ENCODE data around the gene EXOSC2.

Gene EXOSC2

GRCh38 chr9:130693426-130694191, at the start of gene EXOSC2:
EXOSC2 (plus strand) TSS chr9:130693780; CDS start chr9:130693792, 12 bp downstream.
- DNase-seq (ENCODE audit: low read depth, low spot score), result peak; percentile 87
- no peak within 1 kb of the TSS for H3K27ac ChIP-seq

GRCh38 chr9:130651221-130651620, 42.4 kb upstream of the EXOSC2 start:
- no peak for DNase-seq (ENCODE audit: low read depth, low spot score)
- no peak overlapping the region for H3K27ac ChIP-seq

GRCh38 chr9:130651752-130652151, 41.8 kb upstream of the EXOSC2 start:
- no peak for DNase-seq (ENCODE audit: low read depth, low spot score)
- H3K27ac ChIP-seq, result no peak overlapping the region

GRCh38 chr9:130654879-130655278, 38.7 kb upstream of the EXOSC2 start:
- no peak for DNase-seq (ENCODE audit: low read depth, low spot score)
- H3K27ac ChIP-seq, result no peak overlapping the region

- no peak overlapping the region for H3K27ac ChIP-seq
- no peak for DNase-seq (ENCODE audit: low read depth, low spot score)
Observed at GRCh38 chr9:130658893-130659698, 34.5 kb upstream of the EXOSC2 start.

GRCh38 chr9:130659699-130660248, 33.8 kb upstream of the EXOSC2 start:
- DNase-seq (ENCODE audit: low read depth, low spot score), result no peak

GRCh38 chr9:130660326-130660682, 33.3 kb upstream of the EXOSC2 start:
- no peak overlapping the region for H3K27ac ChIP-seq
- DNase-seq (ENCODE audit: low read depth, low spot score), result no peak

More at GRCh38 chr9:130659699-130660248, 33.8 kb upstream of the EXOSC2 start:
- H3K27ac ChIP-seq, result no peak overlapping the region

- no peak overlapping the region for H3K27ac ChIP-seq
Observed at GRCh38 chr9:130660683-130661450, 32.7 kb upstream of the EXOSC2 start.

GRCh38 chr9:130661451-130662098, 32.0 kb upstream of the EXOSC2 start:
- DNase-seq (ENCODE audit: low read depth, low spot score), result no peak
- no peak overlapping the region for H3K27ac ChIP-seq

More at GRCh38 chr9:130660683-130661450, 32.7 kb upstream of the EXOSC2 start:
- no peak for DNase-seq (ENCODE audit: low read depth, low spot score)

- DNase-seq (ENCODE audit: low read depth, low spot score), result no peak
- no peak overlapping the region for H3K27ac ChIP-seq
Observed at GRCh38 chr9:130662099-130662969, 31.2 kb upstream of the EXOSC2 start.

GRCh38 chr9:130662970-130663257, 30.7 kb upstream of the EXOSC2 start:
- no peak overlapping the region for H3K27ac ChIP-seq
- no peak for DNase-seq (ENCODE audit: low read depth, low spot score)

- DNase-seq (ENCODE audit: low read depth, low spot score), result no peak
- H3K27ac ChIP-seq, result no peak overlapping the region
Observed at GRCh38 chr9:130663258-130663976, 30.2 kb upstream of the EXOSC2 start.

GRCh38 chr9:130663977-130664250, 29.7 kb upstream of the EXOSC2 start:
- no peak overlapping the region for H3K27ac ChIP-seq
- DNase-seq (ENCODE audit: low read depth, low spot score), result no peak

GRCh38 chr9:130664251-130665028, 29.1 kb upstream of the EXOSC2 start, which contains the start of gene PRDM12:
PRDM12 (plus strand) TSS chr9:130664594; CDS start chr9:130664654, 60 bp downstream.
- no peak within 1 kb of the TSS for H3K27ac ChIP-seq
- DNase-seq (ENCODE audit: low read depth, low spot score), result no peak

- no peak overlapping the region for H3K27ac ChIP-seq
- DNase-seq (ENCODE audit: low read depth, low spot score), result no peak
Observed at GRCh38 chr9:130665029-130665430, 28.6 kb upstream of the EXOSC2 start.

GRCh38 chr9:130665431-130666392, 27.9 kb upstream of the EXOSC2 start:
- DNase-seq (ENCODE audit: low read depth, low spot score), result no peak
- H3K27ac ChIP-seq, result no peak overlapping the region

All from epithelial cell of prostate (primary cell).